HepG2 (cell line): Measurements from ENCODE around the gene SNED1. TPM values are rescaled to one million over a fixed set of nuclear protein-coding genes. Genes with fewer than 3 reads are reported as not detected.

Source experiments
- ATAC-seq: fragments of 200-7000 bp; cut with Tn5 transposase; 3 replicates; pipeline ENCODE4 v1.9.1; 2020; ENCODE audit warnings: mild to moderate bottlenecking, moderate library complexity
- BruUV-seq: library from RNA; stranded (reverse); fragments of 400-500 nt; replicated peaks from 2 replicates; lab custom pipeline; 2021; lab: Mats Ljungman, UMichigan
- CTCF ChIA-PET: fragments of 300-600 bp; formaldehyde crosslinking; extraction: SDS; loops from one replicate; lab custom pipeline; 2021; ENCODE audit warnings: low total read pairs, inconsistent platforms, low intra/inter-chr PET ratio; lab: Yijun Ruan, JAX
- POLR2A ChIA-PET: fragments of 350-600 bp; sonication (Branson Sonifier 250); formaldehyde crosslinking; loops from one replicate; lab custom pipeline; 2020; ENCODE audit warnings: antibody characterized with exemption, inconsistent platforms; lab: Yijun Ruan, JAX
- DNase-seq: peaks from one replicate; pipeline ENCODE4 v3.0.0-alpha.2; 2015; ENCODE audit warnings: low spot score
- FAIRE-seq: peaks from 3 replicates; lab custom pipeline; 2011; peaks lifted over from hg19 to GRCh38; lab: Jason Lieb, UNC
- H2AFZ ChIP-seq: one replicate; pipeline ENCODE4 v1.6.1; 2011; ENCODE audit warnings: low read length, inconsistent platforms
- H3K27ac ChIP-seq: fragments of 300-600 bp; 3 replicates; pipeline ENCODE4 v1.8.0; 2011; ENCODE audit warnings: mixed run types, mild to moderate bottlenecking, mixed read lengths, low read length, inconsistent platforms; ENCODE audit not compliant: insufficient read depth; ENCODE audit errors: extremely low read length
- H3K27me3 ChIP-seq, 2 experiments: fragments of 200-600 bp in 1 of 2; 2 replicates in 1 of 2; 3 replicates in 1 of 2; pipeline versions ENCODE4 v1.6.0 to v1.8.0; 2011; ENCODE audit warnings: low read length in 2 of 2, mild to moderate bottlenecking in 2 of 2, moderate library complexity in 2 of 2, inconsistent platforms in 1 of 2; ENCODE audit not compliant: insufficient read depth in 2 of 2, control insufficient read depth in 1 of 2
- H3K36me3 ChIP-seq, 2 experiments: fragments of 200-600 bp in 1 of 2; replicated peaks in 1 of 2; 2 replicates in 1 of 2; 3 replicates in 1 of 2; pipeline versions ENCODE4 v1.5.1 to v1.8.0; 2011; ENCODE audit warnings: low read length in 2 of 2, inconsistent platforms in 1 of 2; ENCODE audit not compliant: insufficient read depth in 2 of 2, control insufficient read depth in 1 of 2
- H3K4me1 ChIP-seq: 2 replicates; pipeline ENCODE4 v1.5.1; 2012; ENCODE audit warnings: low read length, inconsistent platforms; ENCODE audit not compliant: insufficient read depth
- H3K4me2 ChIP-seq: 2 replicates; pipeline ENCODE4 v1.6.0; 2011; ENCODE audit warnings: low read depth, low read length, inconsistent platforms
- H3K4me3 ChIP-seq, 3 experiments: fragments of 200-600 bp in 1 of 3; sonication (generic), shearing (Covaris generic) in 1 of 3; replicated peaks in 1 of 3; 2 replicates each; pipeline ENCODE4 v1.5.1; 2011 to 2016; ENCODE audit warnings: low read length in 3 of 3, inconsistent platforms in 2 of 3, low read depth in 2 of 3, mild to moderate bottlenecking in 2 of 3, control low read depth in 1 of 3, mixed read lengths in 1 of 3; ENCODE audit not compliant: insufficient read depth in 1 of 3
- H3K79me2 ChIP-seq: one replicate; pipeline ENCODE4 v1.6.1; 2011; ENCODE audit warnings: low read length, inconsistent platforms; ENCODE audit not compliant: insufficient read depth
- H3K9ac ChIP-seq: 2 replicates; pipeline ENCODE4 v1.6.0; 2011; ENCODE audit warnings: mild to moderate bottlenecking, low read depth, low read length, inconsistent platforms; ENCODE audit not compliant: insufficient read depth
- H3K9me3 ChIP-seq: 2 replicates; pipeline ENCODE4 v1.5.1; 2012; ENCODE audit warnings: mild to moderate bottlenecking, low read length
- H4K20me1 ChIP-seq: 2 replicates; pipeline ENCODE4 v1.6.0; 2011; ENCODE audit warnings: inconsistent platforms, mild to moderate bottlenecking, low read length, moderate library complexity; ENCODE audit not compliant: insufficient read depth
- ARNTL ChIP-seq: sonication (generic); formaldehyde crosslinking; IDR thresholded peaks from 2 replicates; pipeline ENCODE4 v1.4.0; 2020; ENCODE audit warnings: mild to moderate bottlenecking, missing genetic modification reagents
- ATF7 ChIP-seq, 2 experiments: fragments of 450-650 bp in 1 of 2; sonication (generic) in 1 of 2; formaldehyde crosslinking in 1 of 2; IDR thresholded peaks; 2 replicates each; pipeline versions ENCODE4 v1.4.0 to v1.6.1; 2016 to 2020; ENCODE audit warnings: antibody characterized with exemption in 1 of 2, mild to moderate bottlenecking in 1 of 2, missing genetic modification reagents in 1 of 2
- GABPB1 ChIP-seq: IDR thresholded peaks from 2 replicates; pipeline ENCODE4 v1.6.1; 2016; ENCODE audit warnings: mild to moderate bottlenecking, missing genetic modification reagents, moderate library complexity, missing compliant biosample characterization
- HNRNPK ChIP-seq: fragments of 200-400 bp; formaldehyde crosslinking; IDR thresholded peaks from 2 replicates; pipeline ENCODE4 v1.6.1; 2018; ENCODE audit warnings: low read length, low read depth, moderate library complexity, mild to moderate bottlenecking; ENCODE audit not compliant: poor library complexity, severe bottlenecking
- NFRKB ChIP-seq: fragments of 450-650 bp; IDR thresholded peaks from 2 replicates; pipeline ENCODE4 v1.6.1; 2017
- SNAPC2 ChIP-seq: sonication (generic); formaldehyde crosslinking; IDR thresholded peaks from 2 replicates; pipeline ENCODE4 v1.8.1; 2022; ENCODE audit warnings: mild to moderate bottlenecking, missing genetic modification reagents
- WIZ ChIP-seq: sonication (generic); formaldehyde crosslinking; IDR thresholded peaks from 2 replicates; pipeline ENCODE4 v1.5.1; 2020; ENCODE audit warnings: mild to moderate bottlenecking, missing genetic modification reagents
- ZNF12 ChIP-seq: sonication (generic); formaldehyde crosslinking; IDR thresholded peaks from 2 replicates; pipeline ENCODE4 v1.5.0; 2020; ENCODE audit warnings: missing genetic modification reagents
- ZNF652 ChIP-seq: IDR thresholded peaks from 2 replicates; pipeline ENCODE4 v1.6.1; 2016; ENCODE audit warnings: low read depth, borderline replicate concordance
- WGBS: methylation state at CpG from one replicate; pipeline ENCODE4 v1.1.6; 2017; ENCODE audit warnings: low lambda C conversion rate; 5-methylcytosine and 5-hydroxymethylcytosine counted together
- in situ Hi-C: cut with HindIII; loops from 2 replicates; pipeline ENCODE4 v1.10.0; 2017; ENCODE audit warnings: low pct_unique_long_range_greater_than_20kb; ENCODE audit not compliant: extremely low pct_ligation_motif_present
- intact Hi-C: fragments of 100-400 bp; cut with micrococcal nuclease; formaldehyde crosslinking; loops from one replicate; pipeline ENCODE4 v1.10.0; 2022; ENCODE audit not compliant: unreplicated experiment
- polyA plus RNA-seq, 8 experiments: library from polyadenylated mRNA; depleted of rRNA in 3 of 8; stranded (reverse) in 7 of 8; unstranded in 1 of 8; fragments of >200 nt; fragmentation: Illumina TruSeq in 4 of 8; extraction: Trizol in 4 of 8; gene quantifications; 2 replicates each; pipeline versions ENCODE4 v1.2.1 to v1.2.3, GENCODE V29; 2011 to 2016; ENCODE audit warnings: low read depth in 4 of 8, missing spikeins in 1 of 8, mixed read lengths in 1 of 8; ENCODE audit not compliant: insufficient read depth in 1 of 8
- total RNA-seq, 5 experiments: library from RNA; depleted of rRNA; stranded (reverse); fragments of >200 nt; fragmentation: Illumina TruSeq; extraction: Trizol; gene quantifications; 2 replicates each; pipeline ENCODE4 v1.2.3, GENCODE V29; 2016; ENCODE audit warnings: low read depth in 1 of 5
- TF ChIP-seq, protein P1 (sequence below): sonication (generic); formaldehyde crosslinking; IDR thresholded peaks from 2 replicates; pipeline ENCODE4 v1.9.0; 2021; ENCODE audit warnings: missing genetic modification reagents, mild to moderate bottlenecking, borderline replicate concordance

SNED1 gene
- total and polyA plus RNA-seq, 2 of the 13 experiments (the other 11 are each of a cell fraction or from before 2014, with no cell fraction given) = 0.15 to 0.65 TPM

DNA sequence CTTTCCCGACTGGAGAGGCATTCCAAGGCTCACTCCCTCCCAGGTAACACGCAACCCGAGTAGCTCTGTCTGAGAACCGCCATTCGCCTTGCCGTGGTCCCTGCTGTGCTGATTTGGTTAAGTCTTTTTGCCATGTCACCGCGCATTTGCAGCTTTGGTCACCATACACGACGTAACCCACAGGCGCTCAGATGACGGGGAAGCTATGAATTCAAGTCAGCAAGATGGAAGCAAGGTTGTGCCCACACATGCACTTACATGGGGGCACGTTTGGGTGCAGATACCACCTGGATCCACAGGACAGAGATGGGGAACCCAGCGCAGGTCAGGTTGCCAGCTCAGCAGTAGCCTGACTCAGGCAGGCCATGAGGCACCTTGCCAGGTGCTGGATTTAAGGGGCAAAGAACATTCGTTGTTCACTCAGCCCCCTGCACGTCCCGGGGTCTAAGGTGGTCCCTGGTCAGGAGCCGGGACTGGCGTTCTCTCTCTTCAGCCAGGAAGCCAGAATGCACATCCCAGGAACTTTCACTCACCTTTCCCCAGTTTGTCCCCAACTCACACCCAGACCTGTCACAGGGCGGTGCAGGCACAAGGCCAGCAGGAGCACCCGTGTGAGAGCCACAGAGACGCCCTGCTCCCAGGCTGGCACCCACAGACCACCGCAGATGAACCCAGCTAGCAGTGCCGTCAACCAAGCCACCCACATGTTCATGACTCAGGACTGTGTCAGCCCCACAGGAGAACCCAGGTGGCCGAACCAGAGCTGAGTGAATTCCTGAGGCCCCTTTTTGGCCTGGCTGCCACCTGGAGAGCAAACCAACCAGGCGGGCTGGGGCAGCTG is 19.9 kb downstream of the SNED1 start:
- Histone ChIP-seq H3K9me3 (0 out of 2 replicates have a peak, but pooled peaks cover 4% of the 10 kb centered on the region), H3K9ac (no peak overlapping the region), H3K27me3 (no peaks in the 10 kb centered on the region), H3K79me2 (no peaks in the 10 kb centered on the region), H3K36me3 (no peaks in the 10 kb centered on the region), H2AFZ (no peak overlapping the region), H3K4me1 (no peaks in the 10 kb centered on the region), H3K4me3 (no peak overlapping the region), H4K20me1 (no peaks in the 10 kb centered on the region), H3K27ac (no peak overlapping the region), H3K4me2 (no peak overlapping the region)
- 76% methylated on average over 25 of the region's 26 CpGs for WGBS
- TF ChIP-seq SNAPC2 (CRISPR knock-in tag) = no peak
- TF ChIP-seq ZNF12 = no peak
- TF ChIP-seq WIZ = no peak
- no peak for TF ChIP-seq ATF7 (IDR thresholded peaks at IDR 0.05)
- no peak for TF ChIP-seq ATF7 (CRISPR knock-in tag; IDR thresholded peaks at IDR 0.05)
- no peak for TF ChIP-seq HNRNPK
- TF ChIP-seq, protein P1, sequence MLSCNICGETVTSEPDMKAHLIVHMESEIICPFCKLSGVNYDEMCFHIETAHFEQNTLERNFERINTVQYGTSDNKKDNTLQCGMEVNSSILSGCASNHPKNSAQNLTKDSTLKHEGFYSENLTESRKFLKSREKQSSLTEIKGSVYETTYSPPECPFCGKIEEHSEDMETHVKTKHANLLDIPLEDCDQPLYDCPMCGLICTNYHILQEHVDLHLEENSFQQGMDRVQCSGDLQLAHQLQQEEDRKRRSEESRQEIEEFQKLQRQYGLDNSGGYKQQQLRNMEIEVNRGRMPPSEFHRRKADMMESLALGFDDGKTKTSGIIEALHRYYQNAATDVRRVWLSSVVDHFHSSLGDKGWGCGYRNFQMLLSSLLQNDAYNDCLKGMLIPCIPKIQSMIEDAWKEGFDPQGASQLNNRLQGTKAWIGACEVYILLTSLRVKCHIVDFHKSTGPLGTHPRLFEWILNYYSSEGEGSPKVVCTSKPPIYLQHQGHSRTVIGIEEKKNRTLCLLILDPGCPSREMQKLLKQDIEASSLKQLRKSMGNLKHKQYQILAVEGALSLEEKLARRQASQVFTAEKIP (CRISPR knock-in tag) = no peak
- no peak for TF ChIP-seq ZNF652 (CRISPR knock-in tag)
- no peak for TF ChIP-seq NFRKB
- TF ChIP-seq GABPB1 = no peak
- TF ChIP-seq ARNTL = no peak
- in situ Hi-C loops (no loop called here), intact Hi-C loops (no loop called here)
- DNase-seq (no peak), FAIRE-seq (no peak), ATAC-seq (no peak)
- ChIA-PET POLR2A (no interaction called here), CTCF (no interaction called here)
- no TSS peak for BruUV-seq
